ENCODE measurements around the gene SPIB. TPM values are rescaled to one million over a fixed set of nuclear protein-coding genes. Genes with fewer than 3 reads are reported as not detected.

SPIB gene
- total RNA-seq, 1 donor from 2014 or later = not detected

GRCh38 chr19:50476224-50476906 is 57.6 kb downstream of the SPIB start, which contains the start of the genes EMC10 and GARIN5A:
EMC10 (plus strand) TSS chr19:50476507; CDS start chr19:50476545, 38 bp downstream.
GARIN5A (minus strand) TSS chr19:50476848; CDS start chr19:50476388, 460 bp downstream.
- Histone ChIP-seq H3K4me3 (ENCODE audit: low read depth, low read length) (peak within 1 kb of the TSS; percentile 79), H3K36me3 (ENCODE audit: control insufficient read depth, insufficient read depth, low read length) (no peaks in the 10 kb centered on the region), H3K27me3 (ENCODE audit: control insufficient read depth, insufficient read depth, low read length) (no peaks in the 10 kb centered on the region)
- peak; percentile 68 for DNase-seq (ENCODE audit: low read depth)
- TF ChIP-seq CTCF (IDR thresholded peaks at IDR 0.05; ENCODE audit: insufficient read depth, low read length, poor library complexity, severe bottlenecking) = no peak

GRCh38 chr19:50476907-50477238 is 58.1 kb downstream of the SPIB start:
- Histone ChIP-seq H3K36me3 (ENCODE audit: control insufficient read depth, insufficient read depth, low read length) (no peaks in the 10 kb centered on the region), H3K27me3 (ENCODE audit: control insufficient read depth, insufficient read depth, low read length) (no peaks in the 10 kb centered on the region), H3K4me3 (ENCODE audit: low read depth, low read length) (peak overlapping the region; percentile 79)
- no peak for TF ChIP-seq CTCF (IDR thresholded peaks at IDR 0.05; ENCODE audit: insufficient read depth, low read length, poor library complexity, severe bottlenecking)
- no peak for DNase-seq (ENCODE audit: low read depth)

DNA sequence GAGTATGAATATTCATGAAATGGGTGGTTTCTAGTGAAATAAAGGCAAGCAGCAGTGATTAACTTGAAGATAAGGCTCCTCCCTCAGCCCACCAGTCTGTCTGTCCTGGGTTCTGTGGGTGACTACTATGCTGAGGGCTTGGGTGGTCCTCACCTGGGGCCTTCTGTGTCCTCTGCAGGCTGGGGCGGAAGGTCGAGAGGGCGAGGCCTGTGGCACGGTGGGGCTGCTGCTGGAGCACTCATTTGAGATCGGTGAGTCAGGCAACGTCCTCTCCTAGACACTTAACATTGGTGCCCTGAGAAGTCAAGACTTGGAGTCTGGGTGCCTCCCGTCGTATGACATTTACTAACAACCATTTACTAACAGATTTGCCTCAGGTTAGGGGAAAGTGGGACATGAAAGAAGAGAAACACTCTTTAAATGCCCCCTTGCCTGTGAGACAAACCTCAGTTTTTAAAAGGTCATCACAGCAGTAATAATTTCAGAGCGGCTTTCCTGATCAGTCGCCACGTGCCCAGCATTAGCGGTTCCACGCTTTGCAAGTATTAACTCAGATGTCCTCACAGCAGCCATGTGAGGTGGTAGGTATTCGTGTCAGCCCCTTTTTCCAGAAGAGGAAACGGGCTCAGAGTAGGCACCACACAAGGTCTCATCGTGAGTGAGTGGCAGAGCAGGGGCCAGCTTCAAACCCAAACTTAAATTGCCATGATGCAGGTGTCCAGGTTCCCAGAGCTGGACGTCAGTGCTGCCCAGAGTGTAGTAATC is 59.2 kb downstream of the SPIB start:
- H3K27me3 ChIP-seq (ENCODE audit: control insufficient read depth, insufficient read depth, low read length) = no peaks in the 10 kb centered on the region
- TF ChIP-seq CTCF (IDR thresholded peaks at IDR 0.05; ENCODE audit: insufficient read depth, low read length, poor library complexity, severe bottlenecking) = no peak
- H3K4me3 ChIP-seq (ENCODE audit: low read depth, low read length) = no peak overlapping the region
- DNase-seq (ENCODE audit: low read depth) = no peak
- no peaks in the 10 kb centered on the region for H3K36me3 ChIP-seq (ENCODE audit: control insufficient read depth, insufficient read depth, low read length)

- TF ChIP-seq CTCF (IDR thresholded peaks at IDR 0.05; ENCODE audit: insufficient read depth, low read length, poor library complexity, severe bottlenecking) = peak; percentile 61
- H3K4me3 ChIP-seq (ENCODE audit: low read depth, low read length) = no peak overlapping the region
- no peaks in the 10 kb centered on the region for H3K36me3 ChIP-seq (ENCODE audit: control insufficient read depth, insufficient read depth, low read length)
- no peak for DNase-seq (ENCODE audit: low read depth)
- no peaks in the 10 kb centered on the region for H3K27me3 ChIP-seq (ENCODE audit: control insufficient read depth, insufficient read depth, low read length)
These were observed 60.4 kb downstream of the SPIB start for GRCh38 chr19:50478901-50479715.

DNA sequence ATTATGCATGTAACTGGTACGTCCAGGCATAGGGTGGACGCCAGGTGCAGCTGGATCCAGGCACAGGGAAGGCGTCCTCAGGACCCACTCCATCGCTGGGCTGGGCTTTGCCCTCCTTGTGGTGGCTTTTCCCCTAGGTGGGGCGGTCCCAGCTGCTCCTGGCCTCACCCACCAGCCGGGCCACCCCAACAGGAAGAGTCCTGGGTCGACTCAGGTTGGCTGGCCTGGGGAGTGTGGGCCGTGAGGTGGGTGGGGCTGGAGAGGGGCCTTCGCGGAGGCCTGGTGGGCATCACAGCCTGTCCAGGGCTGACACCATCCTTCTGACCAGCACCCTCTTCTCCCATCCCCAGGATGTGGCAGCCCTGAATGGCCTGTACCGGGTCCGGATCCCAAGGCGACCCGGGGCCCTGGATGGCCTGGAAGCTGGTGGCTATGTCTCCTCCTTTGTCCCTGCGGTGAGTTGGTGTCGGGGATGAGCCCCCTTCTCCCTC is 61.1 kb downstream of the SPIB start:
- DNase-seq (ENCODE audit: low read depth) = no peak
- TF ChIP-seq CTCF (IDR thresholded peaks at IDR 0.05; ENCODE audit: insufficient read depth, low read length, poor library complexity, severe bottlenecking) = no peak
- H3K4me3 ChIP-seq (ENCODE audit: low read depth, low read length) = no peak overlapping the region
- H3K27me3 ChIP-seq (ENCODE audit: control insufficient read depth, insufficient read depth, low read length) = no peaks in the 10 kb centered on the region
- H3K36me3 ChIP-seq (ENCODE audit: control insufficient read depth, insufficient read depth, low read length) = no peaks in the 10 kb centered on the region

Data from kidney epithelial cell (primary cell).